Tibial artery (tissue), 4 donors: ENCODE measurements around the gene ZDHHC20.

ENCODE experiments used
- DNase-seq, 2 donors: peaks; one replicate each; pipeline ENCODE4 v3.0.0-alpha.2; 2019
- H3K27ac ChIP-seq, 2 donors: fragments of 200-600 bp; sonication (generic) in 1 of 2; 1 replicate in 1 of 2; 2 replicates in 1 of 2; pipeline ENCODE4 v1.5.1; 2018 to 2019; ENCODE audit warnings: mild to moderate bottlenecking in 1 of 2
- H3K27me3 ChIP-seq, 2 donors: fragments of 200-600 bp; sonication (generic) in 1 of 2; one replicate each; pipeline versions ENCODE4 v1.5.1 to v1.6.0; 2016 to 2019
- H3K36me3 ChIP-seq, 3 donors: fragments of 200-600 bp; sonication (generic) in 2 of 3; one replicate each; pipeline ENCODE4 v1.5.1; 2016 to 2019; ENCODE audit warnings: mild to moderate bottlenecking in 2 of 3
- H3K4me1 ChIP-seq, 4 donors: fragments of 200-600 bp; sonication (generic) in 2 of 4; 1 replicate in 3 of 4; 2 replicates in 1 of 4; pipeline ENCODE4 v1.5.1; 2016 to 2019
- H3K4me3 ChIP-seq, 2 donors: fragments of 200-600 bp; sonication (generic) in 1 of 2; 1 replicate in 1 of 2; 2 replicates in 1 of 2; pipeline ENCODE4 v1.5.1; 2018 to 2019; ENCODE audit warnings: mild to moderate bottlenecking in 2 of 2
- H3K9me3 ChIP-seq, 3 donors: fragments of 200-600 bp; sonication (generic) in 1 of 3; one replicate each; pipeline ENCODE4 v1.5.1; 2016 to 2019
- intact Hi-C: fragments of 100-400 bp; cut with DNase I; formaldehyde crosslinking; loops from one replicate; pipeline ENCODE4 v1.15.0; 2023; ENCODE audit warnings: low total_unique reads
- TF ChIP-seq, protein P1 (sequence below), 2 experiments: fragments of 200-600 bp in 1 of 2; fragments of 450-650 bp in 1 of 2; IDR thresholded peaks; one replicate each; pipeline ENCODE4 v1.5.1; 2017 to 2019; ENCODE audit warnings: antibody characterized with exemption in 2 of 2, mild to moderate bottlenecking in 1 of 2, moderate library complexity in 1 of 2

Gene ZDHHC20

DNA sequence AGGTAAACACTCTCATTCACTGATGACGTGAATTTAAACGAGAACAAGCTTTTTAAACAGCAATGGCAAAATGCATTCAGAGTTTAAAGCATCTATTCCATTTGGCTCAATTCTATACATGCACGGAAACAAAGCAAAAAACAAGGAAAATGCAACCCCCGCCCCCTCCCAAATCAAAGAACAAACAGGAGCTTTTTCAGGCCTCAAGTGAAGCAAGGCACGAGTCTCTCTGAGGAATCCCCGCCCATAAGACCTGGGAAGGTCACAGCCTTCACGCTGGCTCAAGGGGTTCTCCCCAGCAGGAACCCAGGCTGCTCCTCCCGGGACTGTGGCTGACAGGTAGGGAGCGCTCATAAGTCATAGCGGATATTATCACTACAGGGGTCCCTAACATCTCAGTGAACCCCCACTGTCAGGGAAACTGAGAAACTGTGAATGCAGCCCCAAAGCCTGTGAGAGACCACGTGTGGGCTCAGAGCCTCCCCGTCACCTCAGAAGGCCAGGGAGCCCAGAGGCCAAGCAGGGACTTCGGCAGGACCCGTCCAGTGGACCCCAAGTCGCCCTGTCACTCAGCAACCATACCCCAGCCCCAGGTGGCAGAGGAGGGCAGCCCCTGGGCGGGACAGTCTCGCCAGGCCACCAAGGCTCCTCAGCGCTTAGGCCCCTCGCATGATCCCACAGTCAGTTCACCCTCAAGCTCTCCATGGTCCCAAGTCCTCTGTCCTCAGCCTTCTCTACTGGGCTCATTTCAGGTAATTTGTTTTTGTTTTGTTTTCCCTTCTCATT, 117.3 kb downstream of the ZDHHC20 start:
- intact Hi-C loops: no loop called here
- TF ChIP-seq, protein P1, sequence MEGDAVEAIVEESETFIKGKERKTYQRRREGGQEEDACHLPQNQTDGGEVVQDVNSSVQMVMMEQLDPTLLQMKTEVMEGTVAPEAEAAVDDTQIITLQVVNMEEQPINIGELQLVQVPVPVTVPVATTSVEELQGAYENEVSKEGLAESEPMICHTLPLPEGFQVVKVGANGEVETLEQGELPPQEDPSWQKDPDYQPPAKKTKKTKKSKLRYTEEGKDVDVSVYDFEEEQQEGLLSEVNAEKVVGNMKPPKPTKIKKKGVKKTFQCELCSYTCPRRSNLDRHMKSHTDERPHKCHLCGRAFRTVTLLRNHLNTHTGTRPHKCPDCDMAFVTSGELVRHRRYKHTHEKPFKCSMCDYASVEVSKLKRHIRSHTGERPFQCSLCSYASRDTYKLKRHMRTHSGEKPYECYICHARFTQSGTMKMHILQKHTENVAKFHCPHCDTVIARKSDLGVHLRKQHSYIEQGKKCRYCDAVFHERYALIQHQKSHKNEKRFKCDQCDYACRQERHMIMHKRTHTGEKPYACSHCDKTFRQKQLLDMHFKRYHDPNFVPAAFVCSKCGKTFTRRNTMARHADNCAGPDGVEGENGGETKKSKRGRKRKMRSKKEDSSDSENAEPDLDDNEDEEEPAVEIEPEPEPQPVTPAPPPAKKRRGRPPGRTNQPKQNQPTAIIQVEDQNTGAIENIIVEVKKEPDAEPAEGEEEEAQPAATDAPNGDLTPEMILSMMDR (IDR thresholded peaks at IDR 0.05): no peak

DNA sequence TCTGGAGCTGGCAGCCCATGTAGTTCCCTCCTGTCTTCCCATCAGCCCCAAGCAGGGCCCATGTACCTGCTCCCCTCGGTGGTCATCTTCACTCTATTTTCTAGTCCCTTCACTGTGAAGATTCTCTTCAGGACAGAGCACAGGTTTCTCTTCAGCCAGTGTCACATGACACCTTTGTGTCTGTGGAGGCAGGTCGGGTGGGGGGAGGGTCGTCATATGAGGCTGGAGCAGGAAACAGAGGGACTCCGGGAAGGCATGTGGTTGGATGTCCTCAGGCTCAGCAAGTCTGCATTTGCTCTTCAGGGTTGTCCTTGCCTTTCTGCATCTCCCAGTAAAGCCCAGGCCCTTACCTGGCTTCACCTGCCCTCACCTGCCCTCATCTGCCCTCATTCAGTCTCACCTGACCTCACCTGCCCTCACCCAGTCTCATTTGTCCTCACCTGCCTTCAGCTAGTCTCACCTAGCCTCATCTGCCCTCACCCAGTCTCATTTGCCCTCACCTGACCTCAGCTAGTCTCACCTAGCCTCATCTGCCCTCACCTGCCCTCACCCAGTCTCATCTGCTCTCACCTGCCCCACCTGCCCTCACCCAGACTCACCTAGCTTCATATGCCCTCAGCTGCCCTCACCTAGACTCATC, 120.3 kb downstream of the ZDHHC20 start:
- Histone ChIP-seq H3K27ac (no peak overlapping the region), H3K36me3 (no peaks in the 10 kb centered on the region), H3K27me3 (no peaks in the 10 kb centered on the region), H3K4me3 (no peak overlapping the region), H3K9me3 (no peaks in the 10 kb centered on the region), H3K4me1 (no peaks in the 10 kb centered on the region)
- intact Hi-C loops: no loop called here
- no peak for DNase-seq
- TF ChIP-seq, protein P1 (IDR thresholded peaks at IDR 0.05): no peak

More for the DNA sequence above, 117.3 kb downstream of the ZDHHC20 start:
- H3K9me3 ChIP-seq: no peaks in the 10 kb centered on the region
- no peaks in the 10 kb centered on the region for H3K4me1 ChIP-seq
- no peaks in the 10 kb centered on the region for H3K36me3 ChIP-seq
- no peaks in the 10 kb centered on the region for H3K27me3 ChIP-seq
- no peak for DNase-seq
- no peak overlapping the region for H3K27ac ChIP-seq
- no peak overlapping the region for H3K4me3 ChIP-seq

DNA sequence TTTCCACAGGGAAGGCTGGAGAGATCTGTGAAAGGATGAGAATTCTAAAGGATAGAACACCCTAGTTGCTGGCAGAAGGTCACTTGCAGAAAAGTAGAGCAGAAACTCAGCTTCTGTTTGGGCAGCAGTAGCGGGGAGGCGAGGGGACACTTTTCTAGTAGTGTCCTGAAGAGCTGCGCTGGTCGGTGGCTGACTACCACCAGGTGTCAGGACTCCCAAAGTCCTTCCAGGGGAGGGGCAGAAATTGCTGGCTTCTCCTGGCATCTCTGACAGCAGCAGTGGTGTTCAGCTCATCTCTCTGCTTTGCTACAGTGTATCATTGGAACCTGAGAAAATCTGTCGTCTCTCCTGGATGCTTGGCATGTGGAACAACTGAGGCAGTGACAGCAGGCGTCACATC, 120.9 kb downstream of the ZDHHC20 start:
- TF ChIP-seq, protein P1 (IDR thresholded peaks at IDR 0.05): no peak
- Histone ChIP-seq H3K9me3 (no peaks in the 10 kb centered on the region), H3K27ac (no peak overlapping the region), H3K27me3 (no peaks in the 10 kb centered on the region), H3K4me1 (no peaks in the 10 kb centered on the region), H3K36me3 (no peaks in the 10 kb centered on the region), H3K4me3 (no peak overlapping the region)
- DNase-seq: no peak
- intact Hi-C loops: no loop called here

DNA sequence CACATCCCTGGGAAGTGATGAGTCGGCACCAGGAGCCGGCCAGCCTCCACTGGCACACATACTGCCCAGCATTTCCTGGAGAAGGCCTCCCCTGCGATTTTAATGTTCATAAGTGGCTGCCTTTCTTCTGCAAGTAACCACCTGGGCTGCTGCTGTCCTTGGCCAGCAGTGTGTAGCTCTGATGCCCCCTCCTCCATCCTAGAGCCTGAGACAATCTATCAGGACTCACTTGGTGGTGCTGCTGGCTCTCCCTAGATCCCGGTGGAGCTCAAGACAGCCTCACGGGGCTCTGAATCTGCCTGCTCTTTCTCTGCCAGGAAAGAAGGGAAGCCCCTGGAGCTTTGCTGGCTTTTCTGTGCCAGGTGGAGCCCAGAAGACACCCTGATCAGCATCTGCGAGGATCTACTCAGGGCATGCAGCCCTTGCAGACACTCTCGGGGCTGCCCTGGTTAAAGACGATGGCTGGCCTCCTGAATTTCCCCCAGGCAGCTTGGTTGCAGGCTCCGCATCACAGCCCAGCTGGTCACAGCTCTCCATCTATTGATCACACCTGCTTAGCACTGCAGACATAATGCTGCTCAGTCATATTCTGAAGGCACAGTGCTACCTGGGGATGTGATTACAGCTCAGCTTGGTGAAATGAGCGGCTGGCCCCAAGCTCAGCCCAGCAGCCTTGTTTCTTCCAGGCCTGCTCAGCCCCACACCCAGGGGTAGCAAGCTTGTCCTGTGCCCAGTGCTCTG, 122.3 kb downstream of the ZDHHC20 start:
- H3K4me3 ChIP-seq: no peak overlapping the region
- no peaks in the 10 kb centered on the region for H3K27me3 ChIP-seq
- no peaks in the 10 kb centered on the region for H3K36me3 ChIP-seq
- TF ChIP-seq, protein P1 (IDR thresholded peaks at IDR 0.05): no peak
- intact Hi-C loops: no loop called here
- H3K4me1 ChIP-seq: no peaks in the 10 kb centered on the region
- DNase-seq: no peak
- H3K27ac ChIP-seq: no peak overlapping the region
- no peaks in the 10 kb centered on the region for H3K9me3 ChIP-seq

DNA sequence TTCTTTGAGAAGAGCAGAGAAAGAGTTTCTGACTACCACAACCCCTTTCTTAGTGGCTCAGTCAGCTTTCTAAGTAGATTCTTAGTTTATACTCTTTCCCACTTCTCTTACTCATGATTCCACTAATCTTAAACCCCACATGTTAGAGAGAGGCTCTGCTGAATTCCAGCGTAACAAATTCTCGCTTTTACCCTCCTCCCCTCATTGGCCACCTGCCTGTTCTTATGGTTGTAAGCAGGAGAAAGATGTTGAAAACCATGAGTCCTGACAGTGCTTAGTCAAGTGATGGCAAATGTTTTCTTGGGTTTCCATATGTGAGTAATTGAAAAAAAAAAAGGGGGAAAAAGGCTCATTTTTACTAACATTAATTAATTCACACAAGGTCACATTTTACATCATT, 125.9 kb downstream of the ZDHHC20 start:
- Histone ChIP-seq H3K27me3 (no peaks in the 10 kb centered on the region), H3K4me1 (no peaks in the 10 kb centered on the region), H3K27ac (no peak overlapping the region), H3K36me3 (no peaks in the 10 kb centered on the region), H3K4me3 (no peak overlapping the region), H3K9me3 (no peaks in the 10 kb centered on the region)
- no peak for DNase-seq
- intact Hi-C loops: no loop called here
- TF ChIP-seq, protein P1 (IDR thresholded peaks at IDR 0.05): no peak
